Activated T-helper 1 cell treated with Interleukin-2 at 50 U/mL for 16 hours (primary cell): ENCODE measurements around the gene ATG7.
"Not testable (repeated sequence)": the region's sequence is repeated elsewhere in the genome, so short reads cannot be mapped to it uniquely, and the experiment has no call there.

Experiments used
- DNase-seq: peaks from one replicate; pipeline ENCODE4 v3.0.0-alpha.2; 2020; ENCODE audit warnings: low read depth

The ATG7 gene

DNA sequence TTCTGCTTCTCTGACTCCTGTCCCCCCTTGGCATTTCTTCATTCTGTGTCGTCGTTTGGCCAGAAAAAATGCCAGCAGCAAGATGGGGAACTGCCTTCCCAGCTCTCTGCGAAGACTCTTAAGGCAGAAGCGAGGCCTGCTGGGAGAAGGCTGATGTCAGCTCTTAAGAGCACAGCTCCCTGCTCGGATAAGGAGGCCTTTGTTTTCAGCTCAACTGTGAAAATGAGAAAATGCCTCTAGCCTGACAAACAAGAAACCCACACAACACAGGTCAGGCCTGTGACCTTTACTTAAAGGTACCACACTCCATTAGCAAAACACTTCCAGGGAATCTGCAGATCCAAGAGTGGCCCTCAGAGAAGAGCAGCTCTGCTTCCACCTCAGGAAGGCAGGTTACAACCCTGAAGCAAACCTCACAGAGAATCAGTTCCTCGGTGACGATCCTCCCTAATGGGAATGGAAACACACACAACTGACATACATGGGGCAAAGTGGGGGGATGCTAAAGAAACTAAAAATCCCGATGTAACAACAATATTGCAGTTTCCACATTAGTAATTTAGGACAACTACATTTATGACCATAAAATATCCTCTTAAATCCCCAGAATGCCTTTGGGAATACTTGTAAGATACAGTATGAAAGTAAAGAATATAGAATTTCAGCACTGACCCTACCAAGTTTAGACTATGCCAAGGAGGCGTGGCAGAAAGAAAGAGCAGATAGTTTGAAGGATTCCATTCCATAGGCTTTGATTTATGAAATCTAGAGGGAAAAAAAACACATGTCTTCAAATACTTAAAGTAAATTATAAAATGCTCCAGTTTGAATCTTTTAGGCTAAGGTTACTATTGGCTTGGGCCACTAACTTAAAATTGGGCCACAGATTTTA, 319.4 kb downstream of the ATG7 start:
- no peak for DNase-seq

GRCh38 chr3:11592445-11593298, 320.5 kb downstream of the ATG7 start:
- DNase-seq: no peak

- no peak for DNase-seq
Measured at GRCh38 chr3:11593318-11594034, 321.3 kb downstream of the ATG7 start.

DNA sequence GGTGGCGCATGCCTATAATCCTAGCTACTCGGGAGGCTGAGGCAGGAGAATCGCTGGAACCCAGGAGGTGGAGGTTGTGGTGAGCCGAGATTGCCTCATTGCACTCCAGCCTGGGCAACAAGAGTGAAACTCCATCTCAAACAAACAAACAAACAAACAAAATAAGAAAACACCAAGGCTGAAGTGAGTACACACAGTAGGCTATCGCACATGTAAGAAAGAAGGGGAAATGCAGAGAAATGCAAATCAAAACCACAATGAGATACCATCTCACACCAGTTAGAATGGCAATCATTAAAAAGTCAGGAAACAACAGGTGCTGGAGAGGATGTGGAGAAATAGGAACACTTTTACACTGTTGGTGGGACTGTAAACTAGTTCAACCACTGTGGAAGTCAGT, 322.8 kb downstream of the ATG7 start:
- not testable (repeated sequence) for DNase-seq

GRCh38 chr3:11596387-11596786, 324.2 kb downstream of the ATG7 start:
- no peak for DNase-seq

DNA sequence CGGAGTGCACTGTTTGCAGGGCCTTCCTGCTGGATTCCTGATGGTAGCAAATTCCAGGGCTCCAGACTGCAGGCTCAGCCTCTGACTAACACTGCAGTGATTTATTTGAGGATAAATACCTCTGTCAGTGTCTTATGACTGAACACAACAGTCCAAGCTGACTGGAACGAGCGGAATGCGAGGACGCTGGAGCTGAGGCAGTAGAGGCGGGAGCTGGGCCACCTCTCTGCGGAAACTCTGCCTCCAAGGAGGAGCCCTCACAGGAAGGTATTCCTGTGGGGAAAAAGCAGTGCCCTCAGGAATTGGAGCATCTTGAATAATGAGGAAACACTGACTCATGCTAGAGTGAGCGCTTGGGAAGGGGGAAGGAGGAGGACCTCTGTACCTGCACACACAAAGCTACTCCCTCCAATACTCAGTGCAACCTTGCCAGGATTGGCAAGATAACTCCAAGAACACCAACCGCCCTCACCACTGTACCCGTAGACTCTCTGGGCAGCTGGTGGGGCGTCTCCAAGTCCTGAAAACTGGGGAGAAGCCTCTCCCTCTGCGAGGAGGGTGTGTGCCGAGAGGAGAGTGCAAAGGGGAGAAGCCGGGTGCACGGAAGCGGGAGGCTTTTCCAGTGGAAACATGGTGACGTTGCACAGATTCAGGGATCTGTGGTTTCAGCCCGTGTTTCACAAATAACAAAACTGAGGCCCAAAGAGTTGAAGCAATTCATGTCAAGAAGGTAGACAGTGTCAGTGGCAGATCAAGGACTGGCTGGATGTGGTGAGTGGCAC, 328.5 kb downstream of the ATG7 start:
- DNase-seq: no peak

GRCh38 chr3:11601446-11602238, 329.4 kb downstream of the ATG7 start:
- DNase-seq: no peak

- DNase-seq: no peak
Measured at GRCh38 chr3:11602239-11602840, 330.1 kb downstream of the ATG7 start.

GRCh38 chr3:11602886-11603527, 330.8 kb downstream of the ATG7 start:
- no peak for DNase-seq

- no peak for DNase-seq
Measured at GRCh38 chr3:11603628-11604027, 331.4 kb downstream of the ATG7 start.

DNA sequence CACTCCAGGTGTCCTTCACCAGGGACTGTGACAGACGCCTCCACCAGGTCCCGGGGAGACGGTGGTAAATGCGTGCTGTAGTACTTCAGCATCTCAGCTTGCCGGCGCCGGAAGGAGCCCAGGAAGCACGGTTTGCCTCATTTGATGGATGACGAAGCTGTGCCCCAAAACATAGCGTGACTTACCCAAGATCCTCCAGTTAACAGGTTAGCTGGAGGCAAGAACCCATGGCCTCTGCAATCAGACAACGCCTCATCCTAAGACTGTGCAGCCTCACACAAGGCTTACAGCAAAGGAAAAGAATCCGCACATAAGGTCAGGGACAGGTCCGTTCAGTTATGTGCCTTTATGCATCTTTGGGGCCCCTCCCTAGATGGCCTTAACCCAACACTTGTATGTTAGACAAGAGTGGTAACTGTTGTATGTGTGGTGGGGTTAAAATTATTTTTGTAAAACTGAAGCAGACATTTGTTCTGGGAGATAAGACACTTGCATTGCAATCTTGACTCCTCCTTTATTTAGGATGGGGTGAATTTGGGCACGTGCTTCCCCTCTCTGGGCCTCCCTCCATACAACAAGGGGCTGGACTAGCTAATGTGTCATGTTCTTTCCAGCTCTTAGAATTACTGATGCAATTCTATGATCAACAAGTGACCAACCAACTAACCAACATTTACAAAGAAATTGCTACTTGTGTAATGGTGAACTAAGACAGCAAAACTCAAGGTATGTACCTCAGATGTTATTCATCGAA, 332.1 kb downstream of the ATG7 start:
- no peak for DNase-seq

DNA sequence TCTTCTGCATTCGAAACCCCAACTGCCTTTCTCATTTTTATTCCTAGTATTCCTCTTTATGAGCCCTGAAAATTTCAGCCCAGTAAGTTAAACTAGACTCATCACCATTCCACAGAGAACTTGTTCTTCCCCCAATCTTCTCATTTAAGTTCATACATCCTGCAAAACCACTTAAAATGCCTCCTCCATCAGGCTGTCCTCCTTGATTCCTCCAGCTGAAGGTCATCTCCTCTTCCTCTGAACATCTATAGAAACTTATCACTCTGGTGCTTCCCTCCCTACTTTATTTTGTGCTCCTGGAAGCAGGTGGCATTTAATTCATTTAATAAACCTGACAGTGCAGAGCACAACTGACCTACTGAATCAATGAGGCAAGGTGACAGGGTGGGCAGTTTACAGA, 333.2 kb downstream of the ATG7 start:
- no peak for DNase-seq

DNA sequence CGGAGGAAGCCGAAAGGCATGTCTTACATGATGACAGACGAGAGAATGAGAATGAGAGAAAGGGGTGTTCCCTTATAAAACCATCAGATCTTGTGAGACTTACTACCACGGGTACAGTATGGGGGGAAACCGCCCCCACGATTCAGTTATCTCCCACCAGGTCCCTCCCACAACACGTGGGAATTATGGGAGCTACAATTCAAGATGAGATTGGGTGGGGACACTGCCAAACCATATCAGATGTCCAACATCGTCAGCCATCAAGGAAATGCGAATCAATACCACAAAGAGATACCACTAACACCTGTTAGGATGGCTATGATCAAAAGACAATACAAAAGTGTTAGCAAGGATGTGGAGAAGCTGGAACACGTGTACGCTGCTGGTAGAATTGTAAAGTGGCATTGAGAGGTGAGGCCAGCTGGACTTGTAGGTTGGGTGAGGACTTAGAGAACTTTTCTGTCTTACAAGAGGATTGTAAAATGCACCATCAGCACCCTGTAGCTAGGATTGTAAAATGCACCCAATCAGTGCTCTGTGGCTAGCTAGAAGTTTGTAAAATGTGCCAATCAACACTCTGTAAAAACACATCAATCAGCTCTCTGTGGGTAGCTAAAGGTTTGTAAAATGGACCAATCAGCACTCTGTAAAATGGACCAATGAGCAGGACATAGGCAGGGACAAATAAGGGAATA, 334.0 kb downstream of the ATG7 start:
- no peak for DNase-seq

DNA sequence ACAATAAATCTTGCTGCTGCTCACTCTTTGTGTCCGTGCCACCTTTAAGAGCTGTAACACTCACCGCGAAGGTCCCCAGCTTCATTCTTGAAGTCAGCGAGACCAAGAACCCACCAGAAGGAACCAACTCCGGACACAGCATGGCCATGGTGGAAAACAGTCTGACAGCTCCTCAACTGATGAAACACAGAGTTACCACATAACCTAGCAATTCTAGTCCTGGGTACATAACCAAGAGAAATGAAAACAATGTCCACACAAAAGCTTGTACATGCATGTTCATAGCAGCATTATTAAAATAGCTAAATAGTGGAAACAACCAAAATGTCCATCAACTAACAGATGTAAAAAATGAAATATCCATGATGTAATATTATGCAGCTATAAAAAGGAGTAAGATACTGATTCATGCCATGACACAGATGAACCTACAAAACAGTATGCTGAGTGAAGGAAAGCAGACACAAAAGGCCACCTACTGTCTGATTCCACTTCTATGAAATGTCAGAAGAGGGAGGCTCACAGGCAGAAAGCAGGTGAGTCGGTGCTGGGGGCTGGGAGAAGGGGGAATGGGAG, 334.8 kb downstream of the ATG7 start:
- DNase-seq: no peak
